Natural killer cell (primary cell): ENCODE data around the gene ADGRD1. TPM values are rescaled to one million over a fixed set of nuclear protein-coding genes. Genes with fewer than 3 reads are reported as not detected.
"Not testable (repeated sequence)": the region's sequence is repeated elsewhere in the genome, so short reads cannot be mapped to it uniquely, and the experiment has no call there.

Experiments
- ATAC-seq, 3 donors: fragments of 150-1000 bp in 2 of 3; fragments of 200-7000 bp in 1 of 3; cut with Tn5 transposase; 1 replicate in 1 of 3; 2 replicates in 2 of 3; pipeline ENCODE4 v1.10.0; 2021; ENCODE audit warnings: mild to moderate bottlenecking in 2 of 3, moderate library complexity in 2 of 3
- DNase-seq, 2 donors: peaks; one replicate each; pipeline versions ENCODE4 v3.0.0 to v3.0.0-alpha.2; 2013 to 2021; ENCODE audit warnings: mixed read lengths in 1 of 2
- H3K27ac ChIP-seq: one replicate; pipeline ENCODE4 v1.5.1; 2013; ENCODE audit warnings: mild to moderate bottlenecking, low read length
- H3K27me3 ChIP-seq: one replicate; pipeline ENCODE4 v1.6.1; 2013; ENCODE audit warnings: low read length; ENCODE audit not compliant: control insufficient read depth, insufficient read depth
- H3K36me3 ChIP-seq: one replicate; pipeline ENCODE4 v1.6.1; 2013; ENCODE audit warnings: low read length; ENCODE audit not compliant: control insufficient read depth, insufficient read depth
- H3K4me1 ChIP-seq: one replicate; pipeline ENCODE4 v1.6.1; 2013; ENCODE audit warnings: low read length; ENCODE audit not compliant: control insufficient read depth, insufficient read depth
- H3K4me3 ChIP-seq: one replicate; pipeline ENCODE4 v1.5.1; 2013; ENCODE audit warnings: low read length
- H3K9me3 ChIP-seq: one replicate; pipeline ENCODE4 v1.6.1; 2013; ENCODE audit warnings: low read length; ENCODE audit not compliant: control insufficient read depth, insufficient read depth
- H3K27ac Mint-ChIP-seq, 2 donors: one replicate each; pipeline ENCODE4 v1.8.0; 2022; ENCODE audit warnings: mild to moderate bottlenecking in 2 of 2, mixed read lengths in 2 of 2, moderate library complexity in 1 of 2
- H3K27me3 Mint-ChIP-seq, 2 donors: one replicate each; pipeline ENCODE4 v1.8.0; 2022; ENCODE audit warnings: low read depth in 2 of 2, mixed read lengths in 2 of 2
- H3K36me3 Mint-ChIP-seq: one replicate; pipeline ENCODE4 v1.8.0; 2022; ENCODE audit warnings: mixed read lengths
- H3K4me1 Mint-ChIP-seq, 2 donors: one replicate each; pipeline ENCODE4 v1.8.0; 2022; ENCODE audit warnings: mixed read lengths in 2 of 2
- H3K4me3 Mint-ChIP-seq: one replicate; pipeline ENCODE4 v1.8.0; 2022; ENCODE audit warnings: mild to moderate bottlenecking, moderate library complexity, mixed read lengths
- H3K9me3 Mint-ChIP-seq, 2 donors: one replicate each; pipeline ENCODE4 v1.8.0; 2022; ENCODE audit warnings: mixed read lengths in 2 of 2
- WGBS: methylation state at CpG from one replicate; pipeline ENCODE4 v1.1.7; 2013; ENCODE audit warnings: missing lambda C conversion rate; ENCODE audit not compliant: insufficient coverage; 5-methylcytosine and 5-hydroxymethylcytosine counted together
- intact Hi-C: fragments of 100-400 bp; cut with micrococcal nuclease; formaldehyde crosslinking; loops from one replicate; pipeline ENCODE4 v1.14.2; 2022
- total RNA-seq, 4 donors: library from RNA; stranded (reverse); fragments of 120-200 nt in 1 of 4; gene quantifications; one replicate each; pipeline versions ENCODE4 v1.2.3 to v1.2.4, GENCODE V29; 2013 to 2022
- TF ChIP-seq, protein P1 (sequence below): fragments of 200-600 bp; IDR thresholded peaks from one replicate; pipeline ENCODE4 v1.8.0; 2022; ENCODE audit warnings: antibody characterized with exemption

ADGRD1 gene
- total RNA-seq, 3 donors from 2014 or later (not counting 1 experiment from before 2014, with no cell fraction given), result 0.50 to 3.9 (median 1.4) TPM

DNA sequence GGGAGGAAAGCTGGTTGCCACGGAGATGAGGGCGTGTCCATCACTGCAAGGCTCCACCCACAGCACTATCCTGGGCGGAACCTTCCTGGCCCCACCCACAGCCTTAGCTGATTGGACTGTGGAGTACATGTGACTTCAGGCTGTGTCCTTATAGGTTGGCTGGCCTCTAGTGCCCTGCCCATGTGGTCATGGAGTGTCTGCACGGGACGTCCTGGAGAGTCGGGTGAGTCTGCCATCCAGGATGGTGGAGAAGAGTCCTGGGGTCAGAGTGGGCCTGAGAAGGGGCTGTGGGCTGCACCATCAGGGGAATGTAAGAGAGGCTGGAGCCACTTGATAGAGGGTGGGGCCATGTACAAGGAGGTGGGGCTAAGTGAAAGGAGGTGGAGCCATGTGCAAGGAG is 117.0 kb downstream of the ADGRD1 start:
- DNase-seq, H3K36me3 Mint-ChIP-seq, H3K9me3 ChIP-seq, H3K4me1 ChIP-seq, H3K27me3 Mint-ChIP-seq, H3K9me3 Mint-ChIP-seq, H3K27ac Mint-ChIP-seq, H3K4me3 Mint-ChIP-seq, intact Hi-C loops, H3K27me3 ChIP-seq, H3K4me1 Mint-ChIP-seq, H3K36me3 ChIP-seq, H3K4me3 ChIP-seq, H3K27ac ChIP-seq: not testable (repeated sequence)
- WGBS, result 99% methylated on average over 3 of the region's 6 CpGs
- peak in 1 of 3 donors; percentile 30 for ATAC-seq

DNA sequence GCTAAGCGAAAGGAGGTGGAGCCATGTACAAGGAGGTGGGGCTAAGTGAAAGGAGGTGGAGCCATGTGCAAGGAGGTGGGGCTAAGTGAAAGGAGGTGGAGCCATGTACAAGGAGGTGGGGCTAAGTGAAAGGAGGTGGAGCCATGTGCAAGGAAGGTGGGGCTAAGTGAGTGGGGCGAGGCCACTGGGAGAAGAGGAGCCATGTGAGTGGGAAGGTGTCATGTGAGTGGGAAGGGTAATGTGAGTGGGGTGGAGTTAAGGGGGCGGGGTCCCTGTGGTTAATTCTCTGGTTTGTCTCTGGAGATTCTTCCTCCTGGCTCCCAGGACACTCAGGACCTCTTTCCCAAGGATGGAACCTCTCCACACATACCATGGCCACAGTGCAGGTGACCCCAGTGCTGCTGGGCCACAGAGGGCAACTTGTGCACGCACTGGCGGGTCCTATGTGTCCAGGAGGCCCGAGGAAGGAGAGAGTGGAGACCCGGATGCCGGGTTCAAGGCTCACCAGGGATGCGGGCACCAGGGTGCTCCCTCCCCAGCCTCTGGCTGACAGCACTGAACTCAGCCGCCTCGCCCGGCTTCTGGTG is 117.6 kb downstream of the ADGRD1 start:
- H3K36me3 ChIP-seq, H3K4me1 Mint-ChIP-seq, H3K27me3 Mint-ChIP-seq, ATAC-seq, H3K27ac ChIP-seq, H3K9me3 Mint-ChIP-seq, DNase-seq, H3K36me3 Mint-ChIP-seq, H3K4me1 ChIP-seq, H3K27ac Mint-ChIP-seq, H3K27me3 ChIP-seq, intact Hi-C loops, H3K4me3 ChIP-seq, H3K9me3 ChIP-seq, H3K4me3 Mint-ChIP-seq: not testable (repeated sequence)
- 81% methylated on average over 9 of the region's 12 CpGs for WGBS

DNA sequence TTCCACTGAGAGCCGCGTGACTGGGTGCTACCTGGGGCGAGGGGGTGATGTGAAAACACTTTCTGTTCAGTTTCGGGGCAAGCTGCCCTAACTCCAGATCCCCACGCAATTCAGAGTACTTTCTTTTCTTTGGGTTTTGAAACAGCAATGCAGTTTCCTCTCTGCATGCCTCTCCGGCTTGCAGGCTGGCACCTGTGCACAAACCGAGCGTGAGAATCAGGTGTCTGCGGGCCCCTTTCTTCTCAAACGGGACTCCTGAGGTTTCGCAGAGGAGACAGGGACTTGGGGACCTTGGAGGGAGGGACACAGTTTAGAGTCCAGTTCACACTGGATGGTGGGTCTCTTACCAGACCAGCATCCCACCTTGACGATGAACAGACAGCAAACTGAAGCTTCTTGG is 118.2 kb downstream of the ADGRD1 start:
- H3K27ac ChIP-seq, H3K4me3 ChIP-seq, H3K9me3 Mint-ChIP-seq, H3K4me1 Mint-ChIP-seq, H3K4me1 ChIP-seq, H3K9me3 ChIP-seq, H3K36me3 Mint-ChIP-seq, ATAC-seq, H3K27me3 ChIP-seq, H3K27me3 Mint-ChIP-seq, H3K4me3 Mint-ChIP-seq, intact Hi-C loops, DNase-seq, H3K27ac Mint-ChIP-seq, H3K36me3 ChIP-seq: not testable (repeated sequence)
- 82% methylated on average over 3 of the region's 12 CpGs for WGBS

DNA sequence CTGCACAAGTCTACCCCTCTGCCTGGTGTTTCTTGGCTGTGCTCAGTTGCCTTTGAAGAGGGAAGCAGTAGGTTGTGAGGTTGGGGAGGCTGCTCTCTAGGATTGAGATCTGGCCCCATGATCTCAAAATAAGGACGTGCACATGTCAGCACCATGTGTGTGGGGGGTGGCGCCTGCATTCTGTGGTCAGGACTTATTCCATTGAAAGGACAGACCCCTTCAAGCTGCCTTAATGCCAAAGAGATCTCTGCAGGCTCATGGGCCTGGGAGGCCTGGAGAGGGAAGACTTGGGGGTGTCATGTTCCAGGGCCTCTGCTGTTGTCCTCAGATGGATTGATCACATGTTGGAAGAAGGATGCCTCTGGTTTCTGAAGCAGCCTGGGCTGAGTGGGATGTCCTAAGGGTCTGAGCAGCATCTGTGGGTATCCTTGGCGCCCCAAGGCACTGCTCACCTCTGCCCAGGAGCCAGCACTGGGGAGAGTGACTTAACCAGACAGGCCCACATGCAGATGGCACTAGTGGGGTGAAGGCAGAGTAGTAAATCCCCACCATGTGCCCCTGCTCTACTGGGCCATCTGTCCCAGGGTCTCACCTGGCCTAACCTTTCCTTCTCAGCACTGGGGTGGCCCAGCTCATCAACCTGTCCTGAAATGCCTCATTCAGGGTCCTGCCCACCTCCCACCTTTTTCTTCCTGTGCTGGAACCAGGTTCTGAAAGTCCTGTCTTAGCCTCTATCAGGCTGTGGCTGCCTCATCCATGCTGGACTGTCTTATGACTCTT is 118.9 kb downstream of the ADGRD1 start:
- no peak overlapping the region for H3K27ac Mint-ChIP-seq
- ATAC-seq (no peak), DNase-seq (no peak)
- TF ChIP-seq, protein P1, sequence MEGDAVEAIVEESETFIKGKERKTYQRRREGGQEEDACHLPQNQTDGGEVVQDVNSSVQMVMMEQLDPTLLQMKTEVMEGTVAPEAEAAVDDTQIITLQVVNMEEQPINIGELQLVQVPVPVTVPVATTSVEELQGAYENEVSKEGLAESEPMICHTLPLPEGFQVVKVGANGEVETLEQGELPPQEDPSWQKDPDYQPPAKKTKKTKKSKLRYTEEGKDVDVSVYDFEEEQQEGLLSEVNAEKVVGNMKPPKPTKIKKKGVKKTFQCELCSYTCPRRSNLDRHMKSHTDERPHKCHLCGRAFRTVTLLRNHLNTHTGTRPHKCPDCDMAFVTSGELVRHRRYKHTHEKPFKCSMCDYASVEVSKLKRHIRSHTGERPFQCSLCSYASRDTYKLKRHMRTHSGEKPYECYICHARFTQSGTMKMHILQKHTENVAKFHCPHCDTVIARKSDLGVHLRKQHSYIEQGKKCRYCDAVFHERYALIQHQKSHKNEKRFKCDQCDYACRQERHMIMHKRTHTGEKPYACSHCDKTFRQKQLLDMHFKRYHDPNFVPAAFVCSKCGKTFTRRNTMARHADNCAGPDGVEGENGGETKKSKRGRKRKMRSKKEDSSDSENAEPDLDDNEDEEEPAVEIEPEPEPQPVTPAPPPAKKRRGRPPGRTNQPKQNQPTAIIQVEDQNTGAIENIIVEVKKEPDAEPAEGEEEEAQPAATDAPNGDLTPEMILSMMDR, result no peak
- H3K27me3 Mint-ChIP-seq, result no peaks in the 10 kb centered on the region
- Histone ChIP-seq H3K27ac (no peak overlapping the region), H3K27me3 (no peaks in the 10 kb centered on the region), H3K9me3 (peaks cover 6% of the 10 kb centered on the region), H3K4me1 (no peaks in the 10 kb centered on the region), H3K36me3 (no peaks in the 10 kb centered on the region), H3K4me3 (no peak overlapping the region)
- WGBS, result 85% methylated on average over 3 of the region's 3 CpGs
- H3K4me1 Mint-ChIP-seq, result no peaks in the 10 kb centered on the region
- intact Hi-C loops, result no loop called here
- no peak overlapping the region for H3K4me3 Mint-ChIP-seq
- no peaks in the 10 kb centered on the region for H3K36me3 Mint-ChIP-seq
- no peaks in the 10 kb centered on the region for H3K9me3 Mint-ChIP-seq
